ENCODE results near the gene SRGAP3.

SRGAP3 gene

GRCh38 chr3:9021271-9022009, 228.0 kb downstream of the SRGAP3 start:
- H3K4me3 ChIP-seq (ENCODE audit: control insufficient read depth in 1 of 7, extremely low read depth in 1 of 7, insufficient read depth in 4 of 7, low read depth in 2 of 7, low read length in 6 of 7): no peak overlapping the region
- no peaks in the 10 kb centered on the region for H3K27me3 ChIP-seq (replicated peaks in 2 of 5; ENCODE audit: control insufficient read depth in 4 of 5, insufficient read depth in 5 of 5, low read length in 4 of 5)
- POLR2A ChIA-PET: no interaction called here
- no peaks in the 10 kb centered on the region for H3K9me3 ChIP-seq (ENCODE audit: control extremely low read depth in 1 of 5, control insufficient read depth in 4 of 5, insufficient read depth in 2 of 5, low read depth in 1 of 5, low read length in 4 of 5)
- 100% methylated on average over 1 of the region's 7 CpGs for WGBS (ENCODE audit: insufficient coverage)
- no peak overlapping the region for H3K27ac ChIP-seq (ENCODE audit: insufficient read depth in 1 of 2, low read depth in 1 of 2, low read length in 2 of 2, poor library complexity in 1 of 2, severe bottlenecking in 2 of 2)
- CTCF ChIA-PET: interaction anchor here (1.3 kb wide), 1 partner anchor 23 kb away, joined by 3 read pairs; no protein-coding TSS in a partner anchor
- H3K36me3 ChIP-seq (ENCODE audit: control insufficient read depth in 4 of 4, insufficient read depth in 4 of 4, low read length in 3 of 4): no peaks in the 10 kb centered on the region
- no peak for DNase-seq
- no peaks in the 10 kb centered on the region for H3K4me1 ChIP-seq (ENCODE audit: control extremely low read depth in 1 of 4, control insufficient read depth in 4 of 4, insufficient read depth in 4 of 4, low read length in 3 of 4)

- H3K4me1 ChIP-seq (ENCODE audit: control extremely low read depth in 1 of 4, control insufficient read depth in 4 of 4, insufficient read depth in 4 of 4, low read length in 3 of 4): no peaks in the 10 kb centered on the region
- 100% methylated on average over 6 of the region's 6 CpGs for WGBS (ENCODE audit: insufficient coverage)
- ChIA-PET CTCF (interaction anchor here (1.3 kb wide), 1 partner anchor 22 kb away, joined by 3 read pairs; no protein-coding TSS in a partner anchor), POLR2A (no interaction called here)
- no peak overlapping the region for H3K4me3 ChIP-seq (ENCODE audit: control insufficient read depth in 1 of 7, extremely low read depth in 1 of 7, insufficient read depth in 4 of 7, low read depth in 2 of 7, low read length in 6 of 7)
- DNase-seq: no peak
- peaks cover 0 to under 1% (median 0%) of the 10 kb centered on the region in 4 experiments for H3K36me3 ChIP-seq (ENCODE audit: control insufficient read depth in 4 of 4, insufficient read depth in 4 of 4, low read length in 3 of 4)
- H3K27ac ChIP-seq (ENCODE audit: insufficient read depth in 1 of 2, low read depth in 1 of 2, low read length in 2 of 2, poor library complexity in 1 of 2, severe bottlenecking in 2 of 2): no peak overlapping the region
- H3K27me3 ChIP-seq (replicated peaks in 2 of 5; ENCODE audit: control insufficient read depth in 4 of 5, insufficient read depth in 5 of 5, low read length in 4 of 5): no peaks in the 10 kb centered on the region
- no peaks in the 10 kb centered on the region for H3K9me3 ChIP-seq (ENCODE audit: control extremely low read depth in 1 of 5, control insufficient read depth in 4 of 5, insufficient read depth in 2 of 5, low read depth in 1 of 5, low read length in 4 of 5)
Measured at GRCh38 chr3:9020426-9020825, 229.0 kb downstream of the SRGAP3 start.

DNA sequence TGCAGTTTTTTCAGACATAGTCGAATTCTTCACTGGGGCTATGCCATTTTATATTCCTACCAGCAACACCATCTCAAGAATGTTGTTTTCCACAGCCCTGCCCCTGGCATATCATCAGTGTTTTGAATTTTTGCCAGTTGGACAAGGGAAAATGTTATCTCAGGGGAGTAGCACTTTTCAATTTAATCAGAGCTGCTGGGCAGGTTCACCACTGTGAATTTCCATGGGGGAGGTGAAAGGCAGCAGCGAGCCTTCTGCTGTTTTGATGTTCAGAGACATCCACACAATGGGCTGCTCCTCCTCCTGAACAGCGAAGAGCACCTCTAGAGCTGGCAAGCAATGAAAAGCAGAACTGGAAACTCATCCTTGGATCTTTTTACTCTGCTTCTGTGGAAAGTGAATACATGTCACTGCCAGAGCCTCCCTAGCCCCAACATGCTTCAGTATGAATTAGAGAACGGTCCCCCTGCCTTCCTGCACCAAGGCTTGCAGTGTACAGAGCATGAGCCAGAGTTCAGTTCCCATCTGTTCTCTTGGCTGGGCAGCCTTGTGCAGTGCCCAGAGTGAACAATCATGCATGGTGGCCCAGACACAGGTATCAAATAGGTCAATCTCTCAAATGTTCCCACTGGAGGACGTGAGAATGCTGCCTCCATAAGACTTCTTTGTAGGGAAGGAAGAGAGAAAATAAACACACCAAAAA, 230.0 kb downstream of the SRGAP3 start:
- no peak for DNase-seq
- CTCF ChIA-PET: no interaction called here
- H3K36me3 ChIP-seq (ENCODE audit: control insufficient read depth in 4 of 4, insufficient read depth in 4 of 4, low read length in 3 of 4): peaks cover 0 to 5% (median 0%) of the 10 kb centered on the region in 4 experiments
- no peaks in the 10 kb centered on the region for H3K27me3 ChIP-seq (replicated peaks in 2 of 5; ENCODE audit: control insufficient read depth in 4 of 5, insufficient read depth in 5 of 5, low read length in 4 of 5)
- H3K9me3 ChIP-seq (ENCODE audit: control extremely low read depth in 1 of 5, control insufficient read depth in 4 of 5, insufficient read depth in 2 of 5, low read depth in 1 of 5, low read length in 4 of 5): no peaks in the 10 kb centered on the region
- no peak overlapping the region for H3K27ac ChIP-seq (ENCODE audit: insufficient read depth in 1 of 2, low read depth in 1 of 2, low read length in 2 of 2, poor library complexity in 1 of 2, severe bottlenecking in 2 of 2)
- no peak overlapping the region for H3K4me3 ChIP-seq (ENCODE audit: control insufficient read depth in 1 of 7, extremely low read depth in 1 of 7, insufficient read depth in 4 of 7, low read depth in 2 of 7, low read length in 6 of 7)
- H3K4me1 ChIP-seq (ENCODE audit: control extremely low read depth in 1 of 4, control insufficient read depth in 4 of 4, insufficient read depth in 4 of 4, low read length in 3 of 4): no peaks in the 10 kb centered on the region
- POLR2A ChIA-PET: no interaction called here
- 97% methylated on average over 4 of the region's 5 CpGs for WGBS (ENCODE audit: insufficient coverage)

DNA sequence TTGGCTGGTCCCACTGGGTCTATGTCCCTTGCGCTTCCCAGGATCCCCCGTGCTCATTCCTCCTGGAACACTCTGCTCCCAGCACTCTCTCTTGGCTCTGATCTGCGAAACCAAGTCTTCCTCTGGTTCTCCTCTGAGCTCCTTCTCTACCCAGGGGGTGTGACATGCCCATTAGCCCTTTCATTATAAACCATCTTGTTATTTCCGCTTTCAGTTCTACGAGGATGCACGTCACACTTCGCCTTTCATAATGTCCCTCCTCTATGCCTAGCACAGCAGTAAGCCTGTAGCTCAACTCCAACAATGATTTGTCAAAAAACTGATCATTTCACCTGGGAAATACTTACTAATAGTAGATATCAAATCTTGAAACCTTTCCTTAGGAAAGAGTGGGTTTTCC, 234.2 kb downstream of the SRGAP3 start:
- 98% methylated on average over 7 of the region's 7 CpGs for WGBS (ENCODE audit: insufficient coverage)
- H3K4me1 ChIP-seq (ENCODE audit: control extremely low read depth in 1 of 4, control insufficient read depth in 4 of 4, insufficient read depth in 4 of 4, low read length in 3 of 4): no peaks in the 10 kb centered on the region
- no peak for DNase-seq
- no peaks in the 10 kb centered on the region for H3K9me3 ChIP-seq (ENCODE audit: control extremely low read depth in 1 of 5, control insufficient read depth in 4 of 5, insufficient read depth in 2 of 5, low read depth in 1 of 5, low read length in 4 of 5)
- H3K27ac ChIP-seq (ENCODE audit: insufficient read depth in 1 of 2, low read depth in 1 of 2, low read length in 2 of 2, poor library complexity in 1 of 2, severe bottlenecking in 2 of 2): no peak overlapping the region
- H3K36me3 ChIP-seq (ENCODE audit: control insufficient read depth in 4 of 4, insufficient read depth in 4 of 4, low read length in 3 of 4): peaks cover 0 to 7% (median 0%) of the 10 kb centered on the region in 4 experiments
- POLR2A ChIA-PET: no interaction called here
- H3K27me3 ChIP-seq (replicated peaks in 2 of 5; ENCODE audit: control insufficient read depth in 4 of 5, insufficient read depth in 5 of 5, low read length in 4 of 5): no peaks in the 10 kb centered on the region
- CTCF ChIA-PET: interaction anchor here (1.1 to 1.4 kb wide), 2 partner anchors 11 to 288 kb away, joined by 4 to 6 read pairs; no protein-coding TSS in a partner anchor
- H3K4me3 ChIP-seq (ENCODE audit: control insufficient read depth in 1 of 7, extremely low read depth in 1 of 7, insufficient read depth in 4 of 7, low read depth in 2 of 7, low read length in 6 of 7): no peak overlapping the region

- no peaks in the 10 kb centered on the region for H3K9me3 ChIP-seq (ENCODE audit: control extremely low read depth in 1 of 5, control insufficient read depth in 4 of 5, insufficient read depth in 2 of 5, low read depth in 1 of 5, low read length in 4 of 5)
- H3K4me3 ChIP-seq (ENCODE audit: control insufficient read depth in 1 of 7, extremely low read depth in 1 of 7, insufficient read depth in 4 of 7, low read depth in 2 of 7, low read length in 6 of 7): no peak overlapping the region
- H3K27ac ChIP-seq (ENCODE audit: insufficient read depth in 1 of 2, low read depth in 1 of 2, low read length in 2 of 2, poor library complexity in 1 of 2, severe bottlenecking in 2 of 2): no peak overlapping the region
- CTCF ChIA-PET: interaction anchor here (1.1 to 1.5 kb wide), 3 partner anchors 13 to 26 kb away, joined by 3 to 6 read pairs (median 4); no protein-coding TSS in a partner anchor
- no peaks in the 10 kb centered on the region for H3K27me3 ChIP-seq (replicated peaks in 2 of 5; ENCODE audit: control insufficient read depth in 4 of 5, insufficient read depth in 5 of 5, low read length in 4 of 5)
- DNase-seq: no peak
- H3K36me3 ChIP-seq (ENCODE audit: control insufficient read depth in 4 of 4, insufficient read depth in 4 of 4, low read length in 3 of 4): peaks cover 0 to 12% (median 2%) of the 10 kb centered on the region in 4 experiments
- no peaks in the 10 kb centered on the region for H3K4me1 ChIP-seq (ENCODE audit: control extremely low read depth in 1 of 4, control insufficient read depth in 4 of 4, insufficient read depth in 4 of 4, low read length in 3 of 4)
- POLR2A ChIA-PET: no interaction called here
- WGBS (ENCODE audit: insufficient coverage): 96% methylated on average over 13 of the region's 15 CpGs
Measured at GRCh38 chr3:9013782-9014563, 235.5 kb downstream of the SRGAP3 start.

- CTCF ChIA-PET: interaction anchor here (1.1 to 1.5 kb wide), 3 partner anchors 12 to 25 kb away, joined by 3 read pairs; no protein-coding TSS in a partner anchor
- Histone ChIP-seq H3K36me3 (ENCODE audit: control insufficient read depth in 4 of 4, insufficient read depth in 4 of 4, low read length in 3 of 4) (peaks cover 0 to 13% (median 2%) of the 10 kb centered on the region in 4 experiments), H3K27me3 (replicated peaks in 2 of 5; ENCODE audit: control insufficient read depth in 4 of 5, insufficient read depth in 5 of 5, low read length in 4 of 5) (no peaks in the 10 kb centered on the region), H3K27ac (ENCODE audit: insufficient read depth in 1 of 2, low read depth in 1 of 2, low read length in 2 of 2, poor library complexity in 1 of 2, severe bottlenecking in 2 of 2) (no peak overlapping the region), H3K9me3 (ENCODE audit: control extremely low read depth in 1 of 5, control insufficient read depth in 4 of 5, insufficient read depth in 2 of 5, low read depth in 1 of 5, low read length in 4 of 5) (no peaks in the 10 kb centered on the region), H3K4me1 (ENCODE audit: control extremely low read depth in 1 of 4, control insufficient read depth in 4 of 4, insufficient read depth in 4 of 4, low read length in 3 of 4) (no peaks in the 10 kb centered on the region), H3K4me3 (ENCODE audit: control insufficient read depth in 1 of 7, extremely low read depth in 1 of 7, insufficient read depth in 4 of 7, low read depth in 2 of 7, low read length in 6 of 7) (no peak overlapping the region)
- WGBS (ENCODE audit: insufficient coverage): 100% methylated on average over 2 of the region's 2 CpGs
- POLR2A ChIA-PET: no interaction called here
- DNase-seq: no peak
Measured at GRCh38 chr3:9012521-9012920, 236.9 kb downstream of the SRGAP3 start.

Data from common myeloid progenitor, CD34-positive (primary cell).